ENCODE measurements around the gene EPDR1. TPM values are rescaled to one million over a fixed set of nuclear protein-coding genes. Genes with fewer than 3 reads are reported as not detected.

The EPDR1 gene
- total and polyA plus RNA-seq, 12 donors = 7.8 to 75.0 (median 56.3) TPM

- DNase-seq (no peak), ATAC-seq (no peak)
- Histone ChIP-seq H3K4me1 (peaks cover 4 to 54% (median 32%) of the 10 kb centered on the region in 9 donors), H3K36me3 (no peaks in the 10 kb centered on the region), H3K4me3 (no peak overlapping the region), H3K27me3 (peaks cover 0 to 72% (median 17%) of the 10 kb centered on the region in 7 donors), H3K27ac (no peak overlapping the region), H3K9me3 (no peaks in the 10 kb centered on the region)
- 51 to 59% methylated on average over 4 of the region's 4 CpGs for WGBS, 2 donors
- peak in 2 of 9 donors; percentile 8 to 19 for TF ChIP-seq CTCF (IDR thresholded peaks at IDR 0.05)
- intact Hi-C loops (cut with DNase I) = loop anchor here in 5 of 10 donors (5.0 to 10.0 kb wide), 5 partner anchors 179 to 306 kb away; no protein-coding TSS in a partner anchor
Measured at GRCh38 chr7:37918526-37918925, 1.9 kb upstream of the EPDR1 start.

GRCh38 chr7:37920849-37921805 lies 687 bp downstream of the EPDR1 start:
- DNase-seq (peak in 1 of 2 donors; percentile 57), ATAC-seq (peak; percentile 58 to 87 (median 75))

GRCh38 chr7:37921876-37922275 lies 1.4 kb downstream of the EPDR1 start:
- H3K27ac ChIP-seq = peak overlapping the region in 7 of 10 donors; percentile 85 to 92 (median 91)
- H3K4me1 ChIP-seq = peaks cover 0 to 37% (median 23%) of the 10 kb centered on the region in 9 donors
- H3K36me3 ChIP-seq = no peaks in the 10 kb centered on the region
- H3K4me3 ChIP-seq = peak overlapping the region in 9 of 10 donors; percentile 49 to 87 (median 78)
- DNase-seq = no peak
- peaks cover 0 to 54% (median 6%) of the 10 kb centered on the region in 7 donors for H3K27me3 ChIP-seq
- peaks cover 0 to 18% (median 10%) of the 10 kb centered on the region in 11 donors for H3K9me3 ChIP-seq
- no peak for TF ChIP-seq CTCF (IDR thresholded peaks at IDR 0.05)
- WGBS, 2 donors = 55 to 56% methylated on average over 4 of the region's 4 CpGs
- ATAC-seq = peak in 1 of 8 donors; percentile 40
- intact Hi-C loops (cut with DNase I) = loop anchor here in 1 of 10 donors (10.0 kb wide), 1 partner anchor 63 kb away; no protein-coding TSS in a partner anchor

More at GRCh38 chr7:37920849-37921805, 687 bp downstream of the EPDR1 start:
- Histone ChIP-seq H3K9me3 (peaks cover 0 to 16% (median 10%) of the 10 kb centered on the region in 11 donors), H3K4me1 (peaks cover 4 to 44% (median 29%) of the 10 kb centered on the region in 9 donors), H3K27me3 (peaks cover 0 to 62% (median 13%) of the 10 kb centered on the region in 7 donors), H3K27ac (peak overlapping the region; percentile 75 to 92 (median 89)), H3K4me3 (peak overlapping the region; percentile 49 to 87 (median 77)), H3K36me3 (no peaks in the 10 kb centered on the region)
- intact Hi-C loops (cut with DNase I) = loop anchor here in 1 of 10 donors (10.0 kb wide), 1 partner anchor 64 kb away; no protein-coding TSS in a partner anchor
- WGBS, 2 donors = 1% methylated on average over 62 to 63 of the region's 63 CpGs
- TF ChIP-seq CTCF (IDR thresholded peaks at IDR 0.05) = peak in 4 of 9 donors; percentile 9 to 46 (median 32)

GRCh38 chr7:37923996-37924395 lies 3.6 kb downstream of the EPDR1 start:
- TF ChIP-seq CTCF (IDR thresholded peaks at IDR 0.05) = no peak
- Histone ChIP-seq H3K27ac (no peak overlapping the region), H3K4me1 (peaks cover 2 to 37% (median 17%) of the 10 kb centered on the region in 9 donors), H3K36me3 (no peaks in the 10 kb centered on the region), H3K4me3 (no peak overlapping the region), H3K27me3 (peaks cover 0 to 33% (median 0%) of the 10 kb centered on the region in 7 donors), H3K9me3 (peaks cover 0 to 18% (median 10%) of the 10 kb centered on the region in 11 donors)
- DNase-seq = no peak
- 71 to 87% methylated on average over 1 of the region's 1 CpG for WGBS, 2 donors
- no peak for ATAC-seq
- intact Hi-C loops (cut with DNase I) = loop anchor here in 1 of 10 donors (10.0 kb wide), 1 partner anchor 61 kb away; no protein-coding TSS in a partner anchor

Data from heart right ventricle (tissue), 16 donors.